Posterior cingulate gyrus (tissue), 11 donors: ENCODE results near the gene ACOX3.

Experiments used
- DNase-seq, 10 donors: peaks; one replicate each; pipeline versions ENCODE4 v3.0.0 to v3.0.0-alpha.2; 2020 to 2021; ENCODE audit warnings: mixed read lengths in 3 of 10
- intact Hi-C: fragments of 100-400 bp; cut with DNase I; formaldehyde crosslinking; loops from one replicate; pipeline ENCODE4 v1.15.1; 2023

ACOX3 gene

GRCh38 chr4:8410066-8410625 lies 30.4 kb downstream of the ACOX3 start:
- intact Hi-C loops = no loop called here
- peak in 5 of 10 donors; percentile 50 to 89 (median 82) for DNase-seq

- intact Hi-C loops = loop anchor here (10.0 kb wide), 1 partner anchor 225 kb away; no protein-coding TSS in a partner anchor
- peak in 2 of 10 donors; percentile 67 to 73 for DNase-seq
These were observed 31.1 kb downstream of the ACOX3 start for GRCh38 chr4:8409264-8410065.

GRCh38 chr4:8407756-8408155 lies 32.8 kb downstream of the ACOX3 start:
- DNase-seq = peak in 3 of 10 donors; percentile 25 to 67 (median 52)
- intact Hi-C loops = loop anchor here (10.0 kb wide), 1 partner anchor 223 kb away; no protein-coding TSS in a partner anchor

- intact Hi-C loops = loop anchor here (10.0 kb wide), 1 partner anchor 223 kb away; no protein-coding TSS in a partner anchor
- DNase-seq = peak in 3 of 10 donors; percentile 25 to 46 (median 43)
These were observed 33.2 kb downstream of the ACOX3 start for GRCh38 chr4:8407316-8407715.

- intact Hi-C loops = loop anchor here (10.0 kb wide), 1 partner anchor 222 kb away; no protein-coding TSS in a partner anchor
- peak; percentile 45 to 96 (median 80) for DNase-seq
These were observed 33.6 kb downstream of the ACOX3 start for GRCh38 chr4:8406887-8407286.

- DNase-seq = peak in 3 of 10 donors; percentile 39 to 65 (median 62)
These were observed 35.0 kb downstream of the ACOX3 start for GRCh38 chr4:8405516-8405875.

GRCh38 chr4:8404791-8405515 lies 35.6 kb downstream of the ACOX3 start:
- intact Hi-C loops = loop anchor here (5.0 to 10.0 kb wide), 2 partner anchors 83 to 220 kb away; no protein-coding TSS in a partner anchor
- peak in 3 of 10 donors; percentile 43 to 64 (median 63) for DNase-seq

More at GRCh38 chr4:8405516-8405875, 35.0 kb downstream of the ACOX3 start:
- intact Hi-C loops = loop anchor here (10.0 kb wide), 1 partner anchor 221 kb away; no protein-coding TSS in a partner anchor

GRCh38 chr4:8403976-8404375 lies 36.5 kb downstream of the ACOX3 start:
- peak in 3 of 10 donors; percentile 26 to 76 (median 64) for DNase-seq

GRCh38 chr4:8403173-8403753 lies 37.3 kb downstream of the ACOX3 start:
- intact Hi-C loops = loop anchor here (1.0 to 10.0 kb wide), 4 partner anchors 81 to 218 kb away; no protein-coding TSS in a partner anchor
- peak; percentile 69 to 97 (median 89) for DNase-seq

More at GRCh38 chr4:8403976-8404375, 36.5 kb downstream of the ACOX3 start:
- intact Hi-C loops = loop anchor here (1.0 to 10.0 kb wide), 4 partner anchors 82 to 219 kb away; no protein-coding TSS in a partner anchor

GRCh38 chr4:8402640-8403039 lies 37.9 kb downstream of the ACOX3 start:
- intact Hi-C loops = loop anchor here (1.0 to 10.0 kb wide), 4 partner anchors 80 to 218 kb away; no protein-coding TSS in a partner anchor
- peak in 3 of 10 donors; percentile 65 to 86 (median 81) for DNase-seq

GRCh38 chr4:8402181-8402597 lies 38.3 kb downstream of the ACOX3 start:
- intact Hi-C loops = loop anchor here (2.0 to 10.0 kb wide), 3 partner anchors 80 to 217 kb away; no protein-coding TSS in a partner anchor
- DNase-seq = peak in 2 of 10 donors; percentile 59 to 72

- intact Hi-C loops = loop anchor here (2.0 to 10.0 kb wide), 3 partner anchors 79 to 217 kb away; no protein-coding TSS in a partner anchor
- DNase-seq = peak in 3 of 10 donors; percentile 60 to 76 (median 73)
These were observed 38.9 kb downstream of the ACOX3 start for GRCh38 chr4:8401665-8402064.

GRCh38 chr4:8400632-8401325 lies 39.7 kb downstream of the ACOX3 start:
- peak in 2 of 10 donors; percentile 9 to 77 for DNase-seq
- intact Hi-C loops = loop anchor here (5.0 to 10.0 kb wide), 2 partner anchors 78 to 216 kb away; no protein-coding TSS in a partner anchor

- DNase-seq = peak in 2 of 10 donors; percentile 49 to 67
- intact Hi-C loops = no loop called here
These were observed 41.2 kb downstream of the ACOX3 start for GRCh38 chr4:8399298-8399697.

GRCh38 chr4:8398347-8398746 lies 42.2 kb downstream of the ACOX3 start:
- intact Hi-C loops = no loop called here
- peak in 1 of 10 donors; percentile 49 for DNase-seq

GRCh38 chr4:8396762-8397406 lies 43.6 kb downstream of the ACOX3 start:
- intact Hi-C loops = no loop called here
- no peak for DNase-seq

- DNase-seq = no peak
- intact Hi-C loops = loop anchor here (2.0 kb wide), 1 partner anchor 55 kb away; no protein-coding TSS in a partner anchor
These were observed 44.8 kb downstream of the ACOX3 start for GRCh38 chr4:8395504-8396296.
